ENCODE measurements around the gene NEURL2.

- no peak for TF ChIP-seq CTCF (optimal IDR thresholded peaks at IDR 0.05 in 1 of 3, IDR thresholded peaks at IDR 0.05 in 1 of 3, conservative IDR thresholded peaks at IDR 0.05 in 1 of 3; ENCODE audit: extremely low read depth in 1 of 3, insufficient read depth in 2 of 3, low read length in 3 of 3)
- no peak for TF ChIP-seq EZH2 (IDR thresholded peaks at IDR 0.05; ENCODE audit: low read length)
These were observed 13.8 kb upstream of the NEURL2 start for GRCh38 chr20:45904583-45905504.
